A673 (cell line): ENCODE data around the gene PITPNM2. TPM values are rescaled to one million over a fixed set of nuclear protein-coding genes. Genes with fewer than 3 reads are reported as not detected.

Experiments used
- BruUV-seq: library from RNA; stranded (reverse); fragments of 400-500 nt; replicated peaks from 2 replicates; lab custom pipeline; 2021; lab: Mats Ljungman, UMichigan
- CTCF ChIA-PET: fragments of 300-600 bp; sonication (Branson Sonifier 250); formaldehyde crosslinking; loops from one replicate; lab custom pipeline; 2022; ENCODE audit warnings: antibody characterized with exemption; lab: Charles Lee
- POLR2A ChIA-PET: fragments of 300-600 bp; sonication (Branson Sonifier 250); formaldehyde crosslinking; loops from one replicate; lab custom pipeline; 2022; ENCODE audit warnings: antibody characterized with exemption; ENCODE audit not compliant: low non-redundant PET; lab: Charles Lee
- DNase-seq: peaks from one replicate; pipeline ENCODE4 v3.0.0-alpha.2; 2015; ENCODE audit warnings: low spot score
- H3K27ac ChIP-seq: fragments of 200-600 bp; sonication (generic); 2 replicates; pipeline ENCODE4 v1.5.1; 2016; ENCODE audit warnings: mixed run types, low read depth, mild to moderate bottlenecking, mixed read lengths, antibody characterized with exemption, low read length; ENCODE audit not compliant: poor library complexity, severe bottlenecking
- H3K27me3 ChIP-seq: fragments of 200-600 bp; sonication (generic); replicated peaks from 2 replicates; pipeline ENCODE4 v1.6.1; 2017; ENCODE audit warnings: mixed run types, low read depth, mild to moderate bottlenecking, mixed read lengths, antibody characterized with exemption, low read length; ENCODE audit not compliant: insufficient read depth, poor library complexity
- H3K36me3 ChIP-seq: fragments of 200-600 bp; sonication (generic); 2 replicates; pipeline ENCODE4 v1.6.1; 2016; ENCODE audit warnings: mixed run types, mild to moderate bottlenecking, mixed read lengths, antibody characterized with exemption, low read length; ENCODE audit not compliant: insufficient read depth, poor library complexity, severe bottlenecking
- H3K4me1 ChIP-seq: fragments of 200-600 bp; sonication (generic); 2 replicates; pipeline ENCODE4 v1.6.1; 2017; ENCODE audit warnings: mixed run types, mild to moderate bottlenecking, mixed read lengths, antibody characterized with exemption, low read length; ENCODE audit not compliant: insufficient read depth, poor library complexity, severe bottlenecking
- H3K4me3 ChIP-seq: fragments of 200-600 bp; sonication (generic); 2 replicates; pipeline ENCODE4 v1.5.1; 2016; ENCODE audit warnings: low read depth, mixed run types, mild to moderate bottlenecking, mixed read lengths, low read length; ENCODE audit not compliant: poor library complexity, severe bottlenecking
- H3K9me3 ChIP-seq: fragments of 200-600 bp; sonication (generic); 2 replicates; pipeline ENCODE4 v1.6.1; 2016; ENCODE audit warnings: mixed run types, low read depth, mild to moderate bottlenecking, mixed read lengths, antibody characterized with exemption, low read length; ENCODE audit not compliant: poor library complexity, severe bottlenecking
- CTCF ChIP-seq: fragments of 300-800, 200-600 bp; sonication (generic); conservative IDR thresholded peaks from 2 replicates; pipeline ENCODE4 v1.5.1; 2017; ENCODE audit warnings: low read depth, mild to moderate bottlenecking, antibody characterized with exemption, low read length, moderate library complexity, mixed read lengths
- EZH2 ChIP-seq: fragments of 200-600 bp; sonication (generic); IDR thresholded peaks from 2 replicates; pipeline ENCODE4 v1.6.1; 2017; ENCODE audit warnings: borderline replicate concordance, low read depth, mild to moderate bottlenecking, mixed read lengths, antibody characterized with exemption, low read length; ENCODE audit not compliant: poor library complexity, severe bottlenecking
- intact Hi-C: fragments of 100-400 bp; cut with micrococcal nuclease; formaldehyde crosslinking; loops from one replicate; pipeline ENCODE4 v1.10.0; 2022; ENCODE audit not compliant: unreplicated experiment
- total RNA-seq: library from RNA; stranded (reverse); gene quantifications from 2 replicates; pipeline ENCODE4 v1.2.3, GENCODE V29; 2021

Gene PITPNM2
- total RNA-seq, 1 experiment from 2014 or later, result 6.4 TPM

- CTCF ChIA-PET, result no interaction called here
- Histone ChIP-seq H3K9me3 (no peaks in the 10 kb centered on the region), H3K27me3 (no peaks in the 10 kb centered on the region), H3K36me3 (no peaks in the 10 kb centered on the region), H3K4me3 (no peak overlapping the region), H3K27ac (no peak overlapping the region), H3K4me1 (peaks cover 2% of the 10 kb centered on the region)
- intact Hi-C loops, result no loop called here
- POLR2A ChIA-PET, result no interaction called here
- TF ChIP-seq CTCF (no peak), EZH2 (no peak)
- no TSS peak for BruUV-seq
- DNase-seq, result no peak
Observed at GRCh38 chr12:123131291-123131832, 19.5 kb downstream of the PITPNM2 start.

GRCh38 chr12:123129621-123130020 lies 21.3 kb downstream of the PITPNM2 start:
- TF ChIP-seq CTCF (no peak), EZH2 (no peak)
- H3K4me3 ChIP-seq, result no peak overlapping the region
- POLR2A ChIA-PET, result no interaction called here
- no peak for DNase-seq
- no peaks in the 10 kb centered on the region for H3K36me3 ChIP-seq
- BruUV-seq, result no TSS peak
- no peak overlapping the region for H3K27ac ChIP-seq
- no peaks in the 10 kb centered on the region for H3K27me3 ChIP-seq
- intact Hi-C loops, result no loop called here
- peaks cover 5% of the 10 kb centered on the region for H3K4me1 ChIP-seq
- no peaks in the 10 kb centered on the region for H3K9me3 ChIP-seq
- CTCF ChIA-PET, result no interaction called here

- H3K27ac ChIP-seq, result no peak overlapping the region
- no TSS peak for BruUV-seq
- no peaks in the 10 kb centered on the region for H3K27me3 ChIP-seq
- H3K4me1 ChIP-seq, result peaks cover 5% of the 10 kb centered on the region
- POLR2A ChIA-PET, result no interaction called here
- TF ChIP-seq EZH2, result no peak
- TF ChIP-seq CTCF, result no peak
- no peak for DNase-seq
- H3K4me3 ChIP-seq, result no peak overlapping the region
- no peaks in the 10 kb centered on the region for H3K36me3 ChIP-seq
- intact Hi-C loops, result no loop called here
- CTCF ChIA-PET, result no interaction called here
- H3K9me3 ChIP-seq, result no peaks in the 10 kb centered on the region
Observed at GRCh38 chr12:123127182-123127495, 23.8 kb downstream of the PITPNM2 start.
